ENCODE measurements around the gene MPHOSPH6.
"Not testable (repeated sequence)": the region's sequence is repeated elsewhere in the genome, so short reads cannot be mapped to it uniquely, and the experiment has no call there.

The MPHOSPH6 gene

GRCh38 chr16:82176204-82176603 is 6.2 kb upstream of the MPHOSPH6 start:
- no peak for DNase-seq (ENCODE audit: extremely low read depth in 1 of 2, low read depth in 1 of 2)

GRCh38 chr16:82175627-82176026 is 5.6 kb upstream of the MPHOSPH6 start:
- DNase-seq (ENCODE audit: extremely low read depth in 1 of 2, low read depth in 1 of 2): no peak

GRCh38 chr16:82167670-82168069 is 2.4 kb downstream of the MPHOSPH6 start:
- no peak for DNase-seq (ENCODE audit: extremely low read depth in 1 of 2, low read depth in 1 of 2)

- DNase-seq (ENCODE audit: extremely low read depth in 1 of 2, low read depth in 1 of 2): no peak
Observed at GRCh38 chr16:82160226-82160625, 9.8 kb downstream of the MPHOSPH6 start.

DNA sequence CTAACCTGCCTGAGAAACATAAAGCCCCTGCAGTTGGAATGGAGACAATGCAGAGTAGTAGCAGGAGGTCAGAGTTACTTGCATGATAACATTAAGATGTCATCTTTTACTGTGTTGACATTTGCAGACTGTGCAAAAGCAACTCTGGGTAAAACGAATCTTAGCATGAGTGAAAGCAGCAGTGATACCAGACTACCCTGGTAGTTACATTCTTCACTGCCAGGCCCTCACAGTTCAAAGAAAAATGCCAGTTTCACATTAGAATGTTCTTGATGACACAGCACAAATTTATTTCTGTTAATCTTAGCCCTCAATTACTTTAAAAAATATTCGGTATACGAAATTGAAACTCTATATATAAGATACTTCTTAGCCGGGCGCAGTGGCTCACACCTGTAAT is 12.2 kb downstream of the MPHOSPH6 start:
- DNase-seq (ENCODE audit: extremely low read depth in 1 of 2, low read depth in 1 of 2): no peak

DNA sequence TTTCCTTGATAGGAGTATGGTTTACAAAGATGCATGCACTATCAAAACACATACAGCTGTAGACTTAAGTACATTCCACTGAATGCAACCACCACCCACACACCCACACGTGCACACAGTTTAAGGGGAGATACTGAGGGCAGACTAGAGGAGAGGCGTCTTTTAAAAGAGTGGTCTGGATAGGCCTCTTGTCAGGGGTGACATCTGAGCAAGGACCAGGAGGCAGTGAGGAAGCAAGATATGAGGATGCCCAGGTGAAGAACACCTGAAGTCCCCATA is 12.6 kb downstream of the MPHOSPH6 start:
- DNase-seq (ENCODE audit: extremely low read depth in 1 of 2, low read depth in 1 of 2): no peak

DNA sequence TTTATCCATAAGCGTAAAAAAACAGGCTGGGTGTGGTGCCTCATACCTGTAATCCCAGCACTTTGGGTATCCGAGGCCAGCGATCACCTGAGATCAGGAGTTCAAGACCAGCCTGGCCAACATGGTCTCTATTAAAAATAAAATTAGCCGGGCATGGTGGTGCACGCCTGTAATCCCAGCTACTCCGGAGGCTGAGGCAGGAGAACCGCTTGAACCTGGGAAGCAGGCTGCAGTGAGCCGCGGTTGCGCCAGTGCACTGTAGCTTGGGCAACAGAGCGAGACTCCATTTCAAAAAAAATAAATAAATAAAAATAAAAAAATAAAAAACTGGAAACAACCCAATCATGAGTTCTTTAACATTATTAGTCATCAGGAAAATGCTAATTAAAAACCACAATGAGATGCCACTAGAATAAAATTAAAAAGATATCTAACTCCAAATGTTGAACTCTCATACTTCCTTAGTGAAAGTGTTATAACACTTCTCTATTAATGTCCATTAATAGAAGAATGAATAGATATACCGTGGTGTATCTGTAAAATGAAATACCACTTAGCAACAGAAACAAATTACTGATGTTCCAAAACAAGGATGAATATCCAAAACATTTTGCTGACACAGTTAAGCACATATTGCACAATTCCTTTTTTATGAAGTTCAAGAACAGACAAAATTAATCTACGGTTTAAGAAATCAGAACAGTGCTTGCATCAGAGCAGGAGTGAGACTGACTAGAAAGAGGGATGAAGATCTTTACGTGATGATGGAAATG is 13.1 kb downstream of the MPHOSPH6 start:
- no peak for DNase-seq (ENCODE audit: extremely low read depth in 1 of 2, low read depth in 1 of 2)

DNA sequence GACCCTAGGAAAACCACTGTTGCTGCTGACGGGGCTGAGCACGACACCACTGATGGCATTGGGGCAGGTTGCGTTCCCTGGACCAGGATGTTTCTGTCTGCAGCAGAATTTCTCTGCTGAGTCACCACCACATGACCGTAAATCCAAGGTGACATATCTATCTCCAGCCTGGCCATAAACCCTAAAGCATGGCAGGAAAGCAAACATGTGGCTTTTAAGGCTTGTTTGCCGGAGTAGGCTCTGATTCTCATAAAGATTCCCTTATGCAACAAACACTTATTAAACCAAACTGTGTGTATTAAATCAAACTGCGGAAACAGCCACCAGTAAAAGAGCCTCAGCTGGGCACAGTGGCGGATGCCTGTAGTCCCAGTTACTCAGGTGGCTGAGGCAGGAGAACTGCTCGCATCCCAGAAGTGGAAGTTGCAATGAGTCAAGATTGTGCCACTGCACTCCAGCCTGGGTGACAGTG is 17.3 kb downstream of the MPHOSPH6 start:
- DNase-seq (ENCODE audit: extremely low read depth in 1 of 2, low read depth in 1 of 2): no peak

DNA sequence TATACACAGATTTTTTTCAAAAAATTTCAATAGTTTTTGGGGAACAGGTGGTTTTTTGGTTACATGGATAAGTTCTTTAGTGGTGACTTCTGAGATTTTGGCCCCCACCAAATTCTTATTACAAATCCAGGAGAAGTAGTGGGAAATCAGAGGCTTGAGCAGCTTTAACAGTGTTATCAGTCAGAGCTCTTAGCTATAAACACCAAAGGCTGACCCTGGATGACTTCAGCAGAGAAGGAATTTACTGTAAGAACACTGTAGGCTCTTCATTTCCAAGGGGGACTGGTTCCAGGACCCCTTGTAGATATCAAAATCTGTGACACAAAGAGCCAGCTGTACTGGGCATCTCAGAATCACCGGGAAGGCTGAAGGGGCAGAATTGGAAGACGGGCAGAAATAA is 17.8 kb downstream of the MPHOSPH6 start:
- no peak for DNase-seq (ENCODE audit: extremely low read depth in 1 of 2, low read depth in 1 of 2)

DNA sequence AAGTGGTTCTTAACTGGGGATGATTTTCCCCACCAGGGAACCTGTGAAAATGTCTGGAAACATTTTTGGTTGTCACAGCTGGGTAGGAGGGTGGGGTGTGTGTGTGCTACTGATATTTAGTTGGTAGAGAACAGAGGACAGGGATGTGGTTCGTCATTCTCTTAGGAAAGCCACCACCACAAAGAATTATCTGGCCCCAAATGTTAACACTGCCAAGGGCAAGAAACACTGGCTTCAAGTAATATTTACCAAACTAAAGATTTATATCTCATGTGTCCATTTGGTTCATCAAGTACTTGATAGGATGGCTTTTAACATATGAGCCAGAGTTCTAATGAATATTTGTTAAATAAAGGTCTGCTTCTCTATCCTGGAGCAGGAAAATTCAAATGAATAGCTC is 19.5 kb downstream of the MPHOSPH6 start:
- no peak for DNase-seq (ENCODE audit: extremely low read depth in 1 of 2, low read depth in 1 of 2)

GRCh38 chr16:82149536-82149935 is 20.5 kb downstream of the MPHOSPH6 start:
- DNase-seq (ENCODE audit: extremely low read depth in 1 of 2, low read depth in 1 of 2): no peak

- no peak for DNase-seq (ENCODE audit: extremely low read depth in 1 of 2, low read depth in 1 of 2)
Observed at GRCh38 chr16:82147546-82147945, 22.5 kb downstream of the MPHOSPH6 start.

DNA sequence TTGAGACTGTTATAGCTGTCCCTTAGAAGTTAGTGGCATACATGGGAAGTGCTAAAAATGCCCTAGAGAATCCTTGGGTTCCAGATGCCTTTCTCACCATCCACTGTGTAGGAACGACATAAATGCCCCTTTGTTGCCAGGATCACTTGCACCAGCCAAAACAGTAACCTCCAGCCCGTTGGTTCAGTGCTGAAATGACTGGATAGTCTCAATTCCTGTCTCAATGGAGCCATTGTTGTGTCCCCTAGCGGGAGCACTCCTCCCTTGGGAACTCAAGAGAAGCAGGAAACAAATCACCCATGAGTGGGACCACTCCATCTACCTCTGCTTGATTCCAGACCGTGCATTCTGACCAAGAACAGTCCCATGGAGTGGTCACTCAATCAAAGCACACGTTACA is 23.1 kb downstream of the MPHOSPH6 start:
- DNase-seq (ENCODE audit: extremely low read depth in 1 of 2, low read depth in 1 of 2): no peak

DNA sequence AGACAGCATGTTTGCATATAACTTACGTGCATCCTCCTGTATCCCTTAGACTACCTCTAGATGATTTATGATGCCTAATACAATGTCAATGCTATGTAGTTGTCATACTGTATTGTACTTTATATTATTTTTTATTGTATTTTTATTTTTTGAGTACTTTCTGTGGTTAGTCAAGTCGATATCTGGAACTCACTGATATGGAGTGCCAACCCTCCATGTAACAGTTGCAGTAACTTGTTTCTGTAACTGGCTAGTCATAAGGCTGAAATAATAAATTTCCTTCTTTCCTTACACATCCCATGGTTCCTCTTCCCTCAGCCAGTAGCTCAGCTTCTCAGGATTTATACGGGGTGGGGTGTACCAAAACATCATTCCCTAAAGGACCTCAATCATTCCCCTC is 23.5 kb downstream of the MPHOSPH6 start:
- DNase-seq (ENCODE audit: extremely low read depth in 1 of 2, low read depth in 1 of 2): no peak

DNA sequence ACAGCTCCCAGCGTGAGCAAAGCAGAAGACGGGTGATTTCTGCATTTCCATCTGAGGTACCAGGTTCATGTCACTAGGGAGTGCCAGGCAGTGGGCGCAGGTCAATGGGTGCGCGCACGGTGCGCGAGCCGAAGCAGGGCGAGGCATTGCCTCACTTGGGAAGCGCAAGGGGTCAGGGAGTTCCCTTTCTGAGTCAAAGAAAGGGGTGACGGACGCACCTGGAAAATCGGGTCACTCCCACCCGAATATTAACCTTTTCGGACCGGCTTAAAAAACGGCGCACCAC is 30.8 kb downstream of the MPHOSPH6 start:
- DNase-seq (ENCODE audit: extremely low read depth in 1 of 2, low read depth in 1 of 2): not testable (repeated sequence)

DNA sequence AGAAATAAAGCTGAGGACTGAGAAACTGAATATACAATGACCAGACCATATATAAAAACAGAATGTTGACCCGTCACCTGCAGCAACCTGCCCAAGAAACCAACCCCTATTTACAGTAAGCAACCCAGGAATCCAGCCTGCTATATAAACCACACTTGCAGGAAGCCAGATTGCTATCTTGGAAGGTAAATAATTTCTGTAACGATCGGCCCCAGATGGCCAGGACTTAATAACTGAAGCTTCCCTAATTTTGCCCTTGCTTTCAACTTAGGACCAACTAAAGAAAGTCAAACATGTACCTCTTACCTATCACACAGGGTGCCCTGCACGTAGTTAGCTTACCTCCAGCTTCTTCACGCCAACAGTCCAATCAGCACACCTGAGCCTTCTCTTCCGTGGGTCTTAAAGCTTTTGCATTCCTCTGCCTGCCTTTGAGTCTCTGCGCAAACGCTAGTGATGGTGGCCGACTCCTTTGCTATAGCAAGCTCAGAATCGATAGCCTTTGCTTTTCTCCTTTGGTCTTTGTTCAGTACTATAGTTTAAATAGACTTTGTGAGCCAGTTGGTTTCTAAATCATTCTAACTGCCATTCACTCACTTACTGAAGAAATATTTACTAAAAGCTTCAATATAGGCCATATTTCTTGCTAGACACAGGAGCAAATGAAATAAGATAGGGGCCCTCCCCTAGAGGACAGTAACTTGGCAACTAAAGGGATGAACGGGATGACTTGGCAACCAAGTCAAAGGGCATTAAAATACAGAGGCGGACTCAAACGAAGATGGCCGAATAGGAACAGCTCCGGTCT is 31.3 kb downstream of the MPHOSPH6 start:
- DNase-seq (ENCODE audit: extremely low read depth in 1 of 2, low read depth in 1 of 2): no peak

GRCh38 chr16:82137822-82138167 is 32.2 kb downstream of the MPHOSPH6 start:
- DNase-seq (ENCODE audit: extremely low read depth in 1 of 2, low read depth in 1 of 2): no peak

GRCh38 chr16:82136956-82137821 is 32.8 kb downstream of the MPHOSPH6 start:
- no peak for DNase-seq (ENCODE audit: extremely low read depth in 1 of 2, low read depth in 1 of 2)

- DNase-seq (ENCODE audit: extremely low read depth in 1 of 2, low read depth in 1 of 2): no peak
Observed at GRCh38 chr16:82135844-82136243, 34.2 kb downstream of the MPHOSPH6 start.

GRCh38 chr16:82134846-82135245 is 35.2 kb downstream of the MPHOSPH6 start:
- DNase-seq (ENCODE audit: extremely low read depth in 1 of 2, low read depth in 1 of 2): no peak

DNA sequence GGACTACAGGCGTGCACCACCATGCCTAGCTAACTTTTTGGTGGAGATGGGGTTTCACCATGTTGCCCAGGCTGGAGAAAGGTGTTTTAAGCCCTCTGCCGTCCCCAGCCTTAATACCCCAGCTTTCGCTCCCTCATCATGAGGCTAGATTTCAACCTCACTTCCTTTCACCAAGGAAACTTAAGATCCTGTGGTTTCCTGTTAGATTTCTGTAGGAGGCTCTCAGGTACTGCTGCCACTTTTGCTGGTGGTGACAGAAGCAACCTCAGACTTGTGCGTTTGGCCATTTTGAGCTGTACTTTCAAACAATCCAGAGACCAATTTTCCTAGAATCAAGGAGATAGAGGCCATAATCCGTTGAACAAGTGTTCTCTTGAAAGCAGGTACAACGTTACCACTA is 36.2 kb downstream of the MPHOSPH6 start:
- DNase-seq (ENCODE audit: extremely low read depth in 1 of 2, low read depth in 1 of 2): no peak

- DNase-seq (ENCODE audit: extremely low read depth in 1 of 2, low read depth in 1 of 2): no peak
Observed at GRCh38 chr16:82129881-82130280, 40.1 kb downstream of the MPHOSPH6 start.
